HCEC 1CT (cell line): ENCODE measurements around the gene TFIP11.
"Not testable (repeated sequence)": the region's sequence is repeated elsewhere in the genome, so short reads cannot be mapped to it uniquely, and the experiment has no call there.

ENCODE experiments used
- DNase-seq: peaks from one replicate; pipeline ENCODE4 v3.0.0-alpha.2; 2017

Gene TFIP11

DNA sequence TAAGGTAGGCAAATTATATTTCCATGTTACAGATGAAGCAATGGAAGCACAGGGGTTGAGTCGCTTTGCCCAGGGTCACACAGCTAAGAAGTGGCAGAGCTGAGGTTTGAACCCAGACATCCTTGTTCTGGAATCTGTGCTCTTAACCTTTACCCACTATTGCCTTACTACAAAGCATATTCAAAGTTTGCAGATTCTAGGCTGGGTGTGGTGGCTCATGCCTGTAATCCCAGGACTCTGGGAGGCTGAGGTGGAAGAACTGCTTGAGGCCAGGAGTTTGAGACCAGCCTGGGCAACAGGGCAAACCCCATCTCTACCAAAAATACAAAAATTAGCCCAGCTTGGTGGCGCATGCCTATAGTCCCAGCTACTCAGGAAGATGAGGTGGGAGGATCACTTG is 27.8 kb upstream of the TFIP11 start:
- DNase-seq, result no peak

DNA sequence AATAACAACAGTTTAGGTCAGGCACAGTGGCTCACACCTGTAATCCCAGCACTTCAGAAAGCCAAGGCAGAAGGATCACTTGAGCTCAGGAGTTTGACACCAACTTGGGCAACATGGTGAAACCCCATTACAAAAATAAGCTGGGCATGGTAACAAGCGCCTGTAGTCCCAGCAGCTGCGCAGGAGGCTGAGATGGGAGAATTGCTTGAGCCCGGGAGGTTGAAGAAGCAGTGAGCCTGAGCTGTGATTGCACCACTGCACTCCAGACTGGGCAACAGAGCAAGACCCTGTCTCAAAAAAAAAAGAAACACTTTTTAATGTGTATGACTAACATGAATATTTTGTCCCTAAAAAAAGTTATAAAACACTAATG is 24.5 kb upstream of the TFIP11 start:
- DNase-seq, result no peak

DNA sequence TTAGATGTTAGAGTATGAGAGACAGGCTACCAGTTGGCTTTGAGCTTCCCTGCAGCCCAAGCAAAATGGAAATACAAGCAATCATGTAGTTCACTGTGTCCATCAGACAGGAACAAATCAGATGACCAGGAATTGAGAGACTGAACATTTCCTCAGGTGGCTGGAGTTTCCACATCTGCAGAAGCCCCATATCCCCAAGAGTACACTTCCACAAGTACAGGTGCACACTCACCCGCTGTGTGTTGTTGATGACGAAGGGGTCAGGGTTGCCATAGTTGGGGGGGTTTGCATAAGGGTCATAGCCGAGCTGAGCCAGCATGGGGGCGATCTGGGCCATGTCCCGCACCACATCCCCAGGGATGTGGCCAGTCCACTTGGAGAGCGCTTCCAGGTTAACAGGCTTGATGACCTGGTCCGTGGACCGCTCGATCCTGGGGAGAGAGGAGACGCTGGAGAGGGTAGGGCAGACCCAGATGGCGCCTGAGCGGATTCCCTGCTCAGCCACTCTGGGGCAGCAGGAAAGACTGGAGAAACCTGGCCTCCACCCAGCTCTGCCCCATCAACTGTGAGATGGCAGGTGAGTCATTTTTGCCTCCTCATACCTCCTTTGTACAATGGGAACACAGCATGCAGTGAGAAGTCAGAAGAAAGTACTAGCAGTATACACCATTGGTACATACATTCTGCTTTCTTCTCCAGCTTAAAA is 23.9 kb upstream of the TFIP11 start:
- DNase-seq, result no peak

DNA sequence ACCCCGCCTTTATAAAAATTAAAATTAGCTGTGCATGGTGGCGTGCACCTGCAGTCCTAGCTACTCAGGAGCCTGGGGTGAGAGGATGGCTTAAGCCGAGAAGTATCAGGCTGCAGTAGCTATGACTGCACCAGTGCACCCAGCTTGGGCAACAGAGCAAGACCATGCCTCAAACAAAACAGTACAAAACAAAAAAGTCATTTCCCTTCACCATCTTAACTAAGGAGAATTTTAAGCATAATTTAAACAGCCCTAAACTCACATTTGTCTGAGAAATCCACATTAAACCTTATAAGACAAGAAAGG is 23.3 kb upstream of the TFIP11 start:
- DNase-seq, result no peak

DNA sequence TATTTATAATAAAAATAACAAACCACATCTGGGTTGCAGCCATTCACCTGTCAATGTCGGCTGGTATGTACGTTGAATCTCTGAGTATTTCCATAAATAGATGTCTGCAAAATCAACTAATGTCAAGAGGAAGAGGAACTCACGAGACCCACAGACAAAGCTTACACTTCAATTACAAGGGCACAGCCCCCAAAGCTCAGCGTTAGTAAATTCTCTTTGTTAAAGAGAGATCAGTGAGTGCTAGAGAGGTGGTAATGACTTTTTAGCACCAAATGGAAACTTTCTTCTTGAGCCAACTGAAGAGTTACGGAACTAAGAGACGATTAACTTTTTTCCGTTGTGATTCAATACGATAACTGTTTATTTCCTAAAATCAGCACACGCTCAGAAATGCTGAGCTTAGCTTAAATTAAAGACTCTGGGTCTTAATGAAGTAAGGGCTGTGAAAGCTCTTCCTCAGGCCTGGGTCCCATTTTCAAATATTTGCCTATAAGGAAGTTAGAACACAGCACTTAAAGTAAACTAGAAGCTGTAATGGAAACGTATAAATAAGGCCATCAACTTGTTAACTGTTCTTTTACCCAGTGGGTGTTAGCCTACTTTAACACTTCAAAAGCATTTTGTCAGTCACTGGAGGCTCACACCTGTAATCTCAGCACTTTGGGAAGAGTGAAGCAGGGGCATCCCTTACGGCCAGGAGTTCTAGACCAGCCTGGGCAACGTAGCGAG is 22.8 kb upstream of the TFIP11 start:
- DNase-seq, result no peak

DNA sequence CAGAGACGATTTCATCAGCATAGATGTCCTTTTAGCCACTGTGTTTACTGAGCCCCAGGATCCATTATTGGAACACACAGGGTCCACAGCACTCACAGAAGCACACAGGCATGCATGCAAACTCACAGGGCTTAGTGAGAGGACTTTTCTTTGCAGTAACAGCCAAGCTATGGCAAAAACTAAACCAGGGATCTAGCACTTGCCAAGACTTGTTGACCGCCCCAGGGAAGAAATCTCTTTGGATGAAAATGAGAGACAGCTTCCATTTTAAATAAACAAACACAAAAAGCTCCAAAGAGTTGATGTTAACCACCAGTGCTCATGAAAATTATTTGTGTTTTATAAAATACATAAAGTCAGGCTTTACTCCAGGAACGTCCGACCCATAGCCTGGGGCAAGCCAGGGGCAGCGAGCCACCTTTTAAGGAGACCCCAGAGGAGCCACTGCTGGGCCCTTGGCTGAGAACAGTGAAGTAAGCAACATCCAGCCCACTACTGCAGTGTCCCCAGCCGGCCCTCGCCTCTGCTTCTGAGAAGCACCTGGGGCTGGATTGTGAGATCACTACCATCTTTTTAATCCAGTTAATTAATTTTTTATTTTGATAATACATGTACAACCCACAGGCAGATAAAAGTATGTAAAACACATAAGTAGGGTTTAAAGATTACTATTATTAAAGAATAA is 22.0 kb upstream of the TFIP11 start:
- no peak for DNase-seq

DNA sequence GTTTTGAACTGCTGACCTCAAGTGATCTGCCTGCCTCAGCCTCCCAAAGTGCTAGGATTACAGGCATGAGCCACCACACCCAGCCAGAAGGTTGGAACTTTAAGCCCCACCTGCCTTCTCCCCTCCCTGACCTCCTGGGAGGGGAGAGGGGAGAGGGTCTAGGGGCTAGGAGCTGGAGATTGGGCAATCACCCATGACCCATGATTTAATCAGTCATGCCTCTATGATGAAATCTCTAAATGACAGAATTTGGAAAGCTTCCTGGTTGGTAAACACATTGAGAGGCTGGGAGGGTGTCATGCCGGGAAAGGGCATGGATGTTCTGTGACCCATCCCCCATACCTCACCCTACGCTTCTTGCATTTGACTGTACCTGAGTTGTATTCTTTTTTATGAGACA is 17.1 kb upstream of the TFIP11 start:
- peak; percentile 59 for DNase-seq

DNA sequence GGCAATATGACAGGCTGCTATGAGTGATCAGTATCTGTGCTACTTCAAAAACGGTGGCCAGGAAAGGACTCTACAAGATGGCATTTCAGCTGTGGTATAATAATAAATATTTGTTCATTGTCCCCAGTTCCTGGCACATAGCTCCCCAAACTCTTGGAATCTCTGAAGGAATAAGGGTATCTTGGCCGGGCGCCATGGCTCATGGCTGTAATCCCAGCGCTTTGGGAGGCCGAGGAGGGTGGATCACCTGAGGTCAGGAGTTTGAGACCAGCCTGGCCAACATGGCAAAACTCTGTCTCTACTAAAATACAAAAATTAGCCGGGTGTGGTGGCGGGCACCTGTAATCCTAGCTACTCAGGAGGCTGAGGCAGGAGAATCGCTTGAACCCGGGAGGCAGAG is 16.2 kb upstream of the TFIP11 start:
- not testable (repeated sequence) for DNase-seq

DNA sequence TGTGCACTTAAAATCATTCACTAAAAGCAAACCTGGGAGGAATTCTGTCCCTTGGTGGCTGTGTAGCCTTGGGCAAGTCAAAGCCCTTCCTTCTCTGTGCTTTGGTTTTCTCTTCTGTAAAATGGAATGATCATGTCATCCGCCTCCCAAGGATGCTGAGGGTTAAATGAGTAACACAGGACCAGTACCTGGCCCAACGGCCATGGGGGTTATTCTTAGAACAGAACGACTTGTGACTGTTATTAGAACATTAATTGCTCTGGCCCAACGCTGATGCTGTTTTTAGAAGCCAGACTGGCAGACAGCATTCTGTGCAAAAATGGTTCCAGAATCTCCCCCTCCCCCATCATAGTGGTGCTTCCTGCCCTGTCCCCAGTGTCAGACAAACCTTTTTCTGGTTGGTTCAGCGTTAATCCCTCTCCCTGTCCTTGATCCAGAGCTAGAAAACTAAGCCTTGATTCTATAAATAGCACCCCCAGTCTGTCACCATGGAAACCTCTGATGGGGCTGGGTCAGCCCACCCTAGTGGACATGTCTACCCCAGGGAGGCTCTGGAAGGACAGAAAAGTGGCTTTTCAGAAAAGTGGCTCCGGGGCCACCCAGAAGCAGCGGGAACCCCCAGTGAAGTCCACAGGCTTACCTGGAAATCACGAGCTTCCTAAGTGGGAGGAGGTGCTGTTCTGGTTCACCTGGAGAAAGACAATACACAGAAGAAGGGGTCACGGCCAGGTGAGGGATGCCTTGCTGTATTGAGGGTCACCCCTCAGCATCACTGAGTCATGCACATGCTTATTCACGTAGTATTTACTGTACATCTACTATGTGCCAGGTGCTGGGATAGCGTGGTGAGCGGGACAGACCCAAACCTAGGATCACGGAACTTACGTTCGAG is 15.5 kb upstream of the TFIP11 start:
- no peak for DNase-seq

DNA sequence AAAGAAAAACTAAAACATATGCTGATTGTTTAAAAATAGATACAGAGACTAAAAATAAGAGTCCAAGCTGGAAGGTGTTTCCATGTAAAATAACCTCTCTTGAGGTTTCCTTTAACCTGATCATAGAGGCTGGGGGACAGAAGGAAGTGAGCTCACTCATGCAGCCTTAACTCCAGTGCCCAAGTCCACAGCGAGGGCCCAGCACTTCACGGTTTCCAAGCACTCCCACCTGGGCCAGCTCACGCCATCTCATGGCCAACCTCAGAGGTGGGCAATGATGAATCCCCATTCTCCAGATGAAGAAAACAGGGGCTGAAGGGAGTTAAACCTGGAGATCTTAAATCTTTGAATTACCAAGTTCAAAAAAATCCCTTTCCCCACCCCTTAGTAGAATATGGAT is 14.9 kb upstream of the TFIP11 start:
- no peak for DNase-seq

DNA sequence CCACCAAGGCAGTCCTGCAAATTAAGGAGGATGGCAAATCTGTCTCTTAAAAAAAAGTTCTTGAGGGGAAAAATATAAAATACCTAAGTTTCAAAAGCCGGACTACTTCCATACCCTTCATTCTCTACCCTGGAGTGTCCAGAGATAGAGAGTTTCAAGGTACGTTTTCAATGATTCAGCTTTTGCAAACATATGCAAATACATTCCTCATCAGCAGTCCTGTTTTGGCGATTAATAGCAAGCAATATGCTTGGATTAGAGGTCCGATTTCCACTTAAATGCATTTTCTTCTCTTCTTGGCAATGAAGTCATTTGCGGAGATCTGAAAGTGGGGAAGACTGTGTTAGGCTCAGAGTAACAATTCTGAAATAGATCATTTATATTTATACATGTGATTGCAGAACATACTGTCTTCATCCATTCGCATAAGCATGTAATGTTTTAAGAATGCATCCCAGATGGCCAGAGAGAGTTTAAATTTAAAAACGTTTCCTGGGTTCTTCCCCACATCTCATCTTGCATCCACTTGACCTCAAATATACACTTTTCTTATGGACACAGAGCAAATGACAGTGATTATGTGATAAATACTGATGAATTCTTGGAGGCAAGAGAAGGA is 13.8 kb upstream of the TFIP11 start:
- DNase-seq, result no peak

DNA sequence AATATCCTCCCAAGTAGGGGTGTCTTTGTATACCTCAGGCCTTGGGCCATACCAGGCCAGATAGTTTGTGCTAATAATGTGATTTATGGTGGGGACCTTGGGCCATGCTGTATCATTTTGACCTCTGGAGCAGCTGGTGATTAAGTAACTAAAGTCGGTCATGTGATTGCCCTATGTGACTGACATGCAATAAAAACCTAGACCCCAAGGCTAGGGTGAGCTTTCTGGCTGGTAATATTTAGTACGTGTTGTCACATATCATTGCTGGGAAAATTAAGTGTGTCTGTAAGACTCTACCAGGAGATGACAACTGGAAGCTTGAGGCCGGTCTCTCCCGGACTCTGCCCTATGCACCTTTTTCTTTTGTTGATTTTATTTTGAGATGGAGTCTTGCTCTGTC is 12.6 kb upstream of the TFIP11 start:
- no peak for DNase-seq

DNA sequence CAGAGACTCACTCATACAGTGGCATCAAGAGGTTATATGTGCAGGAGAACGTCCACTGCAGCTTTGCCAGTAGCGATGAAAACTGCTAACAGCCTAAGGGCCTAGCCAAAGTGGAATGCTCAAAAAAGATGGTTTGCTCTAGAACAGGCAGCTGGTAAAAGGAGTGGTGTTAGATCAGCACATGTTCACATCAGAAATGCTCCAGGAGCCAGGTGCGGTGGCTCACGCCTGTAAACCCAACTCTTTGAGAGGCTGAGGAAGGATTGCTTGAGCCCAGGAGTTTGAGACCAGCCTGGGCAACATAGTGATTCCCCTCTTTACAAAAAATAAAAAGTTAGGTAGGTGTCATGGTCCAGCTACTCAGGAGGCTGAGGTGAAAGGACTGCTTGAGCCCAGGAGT is 10.3 kb upstream of the TFIP11 start:
- no peak for DNase-seq

DNA sequence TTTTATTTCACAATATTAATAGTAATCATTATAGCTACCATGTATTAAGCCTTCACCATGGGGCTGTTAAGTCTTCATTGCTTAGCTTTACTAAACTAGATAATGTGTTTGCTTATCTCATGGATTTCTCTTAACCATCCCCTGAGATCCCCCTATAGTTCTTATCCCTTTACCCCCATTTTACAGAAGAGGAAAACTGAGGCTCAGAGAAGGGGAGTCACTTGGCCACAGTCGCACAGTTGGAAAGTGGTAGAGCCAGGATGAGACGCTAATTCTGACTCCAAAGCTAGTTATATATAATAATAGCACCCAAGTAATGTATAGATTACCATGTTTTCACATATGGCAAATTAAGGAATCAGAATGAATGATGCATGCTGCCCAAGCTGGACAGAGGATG is 9.7 kb upstream of the TFIP11 start:
- DNase-seq, result no peak

DNA sequence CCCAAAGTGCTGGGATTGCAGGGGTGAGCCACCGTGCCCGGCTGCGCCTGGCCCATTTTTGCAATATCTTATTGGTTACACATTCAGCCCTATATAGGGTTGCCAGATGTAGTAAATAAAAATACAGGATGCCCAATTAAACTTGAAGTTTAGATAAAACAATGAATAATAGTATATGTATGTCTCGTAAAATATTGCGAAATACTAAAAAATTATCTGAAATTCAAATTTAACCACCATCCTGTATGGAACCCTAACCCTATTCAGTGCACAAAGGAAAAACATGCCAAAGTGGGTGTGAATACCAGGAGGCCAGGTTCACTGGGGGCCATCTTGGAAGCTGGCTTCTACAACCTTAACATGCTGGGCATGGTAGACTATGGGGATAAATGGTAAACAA is 5.2 kb upstream of the TFIP11 start:
- no peak for DNase-seq

DNA sequence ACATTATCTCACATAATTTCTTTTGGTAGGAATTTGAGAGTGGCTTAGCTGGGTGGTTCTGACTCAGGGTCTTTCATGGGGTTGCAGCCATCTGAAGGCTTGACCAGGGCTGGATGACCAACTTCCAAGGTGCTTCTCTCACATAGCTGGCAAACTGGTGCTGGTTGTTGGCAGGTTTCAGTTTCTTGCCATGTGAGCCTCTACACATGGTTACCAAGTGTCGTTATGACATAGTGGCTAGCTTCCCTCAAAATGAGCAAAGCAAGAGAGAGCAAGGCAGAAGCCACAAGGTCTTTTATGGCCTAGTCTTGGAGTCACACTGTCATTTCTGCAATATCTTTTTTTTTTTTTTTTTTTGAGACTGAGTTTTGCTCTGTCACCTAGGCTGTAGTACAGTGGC is 4.2 kb upstream of the TFIP11 start:
- DNase-seq, result no peak

DNA sequence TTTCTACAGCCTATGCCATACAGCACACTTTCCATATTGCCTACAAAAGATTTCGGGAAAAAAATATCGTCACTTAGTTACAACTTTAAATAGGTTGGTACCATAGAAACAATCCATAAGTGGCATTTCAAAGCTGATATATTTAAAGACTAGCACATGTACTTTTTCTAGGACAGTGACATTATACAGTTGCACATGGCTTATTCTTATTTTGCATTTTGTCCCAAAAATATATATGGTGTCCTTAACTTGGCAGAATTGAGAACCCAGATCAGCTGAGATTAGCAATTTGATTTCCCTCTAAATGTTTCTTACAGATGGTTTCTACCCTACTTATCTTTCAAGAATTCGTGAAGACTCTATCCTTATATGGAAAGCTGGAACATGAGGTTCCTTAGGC is 3.7 kb upstream of the TFIP11 start:
- no peak for DNase-seq

DNA sequence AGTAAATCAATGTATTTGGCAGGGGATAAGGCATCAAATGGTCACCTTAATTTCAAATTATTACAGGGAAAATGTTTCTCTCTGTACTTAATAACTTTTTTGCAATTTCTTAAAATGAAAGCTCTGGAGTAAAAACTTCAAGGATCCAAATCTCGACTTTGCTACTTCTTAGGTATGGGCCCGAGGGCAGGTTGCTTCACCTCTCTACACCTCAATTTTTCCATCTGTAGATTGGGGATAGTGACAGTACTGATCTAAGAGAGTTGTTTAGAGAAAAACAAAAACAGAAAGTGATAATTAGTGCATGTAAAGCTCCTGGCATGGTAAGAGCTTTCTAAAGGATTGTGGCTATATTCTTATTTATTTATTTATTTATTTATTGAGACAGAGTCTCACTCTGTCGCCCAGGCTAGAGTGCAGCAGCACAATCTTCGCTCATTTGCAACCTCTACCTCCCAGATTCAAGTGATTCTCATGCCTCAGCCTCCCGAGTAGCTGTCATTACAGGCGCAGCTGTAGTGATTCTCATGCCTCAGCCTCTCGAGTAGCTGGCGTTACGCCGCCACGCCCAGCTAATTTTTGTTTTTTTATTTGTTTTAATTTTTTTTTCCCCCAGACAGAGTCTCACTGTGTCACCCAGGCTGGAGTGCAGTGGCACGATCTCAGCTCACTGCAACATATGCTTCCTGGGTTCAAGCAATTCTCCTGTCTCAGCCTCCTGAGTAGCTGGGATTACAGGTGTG is 2.3 kb upstream of the TFIP11 start:
- no peak for DNase-seq

DNA sequence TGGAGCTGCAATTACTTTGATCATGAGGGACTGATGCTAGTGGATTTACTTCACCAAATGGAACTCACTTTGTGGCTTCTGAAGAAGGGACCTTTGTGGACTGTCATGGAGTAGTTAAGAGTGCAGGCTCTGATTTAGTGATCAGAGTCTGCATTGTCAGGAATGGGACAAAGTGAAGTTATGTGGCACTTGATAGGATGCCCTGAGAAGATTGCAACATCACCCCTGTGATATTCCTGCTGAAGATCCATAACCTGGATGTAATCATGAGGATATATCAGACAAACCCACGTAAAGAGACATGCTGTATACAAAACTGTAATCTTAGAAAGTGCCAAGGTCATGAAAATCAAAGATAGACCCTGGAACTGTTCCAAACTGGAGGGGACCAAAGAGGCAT is 1.6 kb upstream of the TFIP11 start:
- no peak for DNase-seq

DNA sequence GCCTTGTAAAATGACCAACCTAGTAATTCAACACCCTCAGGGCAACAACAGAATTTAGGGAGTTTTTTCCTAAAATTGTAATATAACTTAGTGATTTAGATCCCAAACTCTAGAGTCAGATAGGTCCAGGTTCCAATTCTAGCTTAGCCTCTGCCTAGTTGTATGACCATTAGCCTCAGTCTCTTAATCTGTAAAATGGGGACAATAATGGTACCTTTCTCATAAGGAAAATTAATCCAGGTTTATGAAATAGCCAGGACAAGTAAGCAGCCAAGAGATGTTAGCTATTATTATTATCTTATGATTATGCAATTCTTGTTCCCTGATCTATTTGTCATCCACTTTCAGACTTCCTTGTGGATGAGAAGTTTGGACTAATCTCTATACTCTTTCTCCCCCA is 4.1 kb downstream of the TFIP11 start:
- DNase-seq, result no peak

DNA sequence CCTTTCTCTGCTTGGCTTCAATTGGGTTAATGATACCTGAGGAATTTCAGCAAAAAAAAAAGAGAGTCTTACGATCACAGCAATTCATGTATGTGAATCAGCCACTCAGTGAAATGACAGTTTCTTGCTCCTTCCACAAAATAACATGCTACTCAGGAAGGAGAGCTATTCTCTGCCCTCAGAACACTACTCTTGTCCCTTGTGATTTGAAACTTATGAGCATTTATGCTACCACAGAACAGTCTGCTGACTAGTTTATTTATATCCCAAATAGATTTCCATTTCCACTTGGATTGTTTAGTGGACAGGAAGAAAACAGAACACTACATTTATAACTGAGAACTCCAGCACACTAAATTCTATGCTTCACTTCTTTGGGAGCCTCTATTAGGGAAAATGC is 8.5 kb downstream of the TFIP11 start:
- no peak for DNase-seq
